Activated effector memory CD4-positive, alpha-beta T cell treated with anti-CD3 and anti-CD28 coated beads, Interleukin-2, amount 50 U/mL, for 16 hours (primary cell): ENCODE measurements around the gene UTP20.

Experiments
- DNase-seq: peaks from one replicate; pipeline ENCODE4 v3.0.0-alpha.2; 2020

UTP20 gene

DNA sequence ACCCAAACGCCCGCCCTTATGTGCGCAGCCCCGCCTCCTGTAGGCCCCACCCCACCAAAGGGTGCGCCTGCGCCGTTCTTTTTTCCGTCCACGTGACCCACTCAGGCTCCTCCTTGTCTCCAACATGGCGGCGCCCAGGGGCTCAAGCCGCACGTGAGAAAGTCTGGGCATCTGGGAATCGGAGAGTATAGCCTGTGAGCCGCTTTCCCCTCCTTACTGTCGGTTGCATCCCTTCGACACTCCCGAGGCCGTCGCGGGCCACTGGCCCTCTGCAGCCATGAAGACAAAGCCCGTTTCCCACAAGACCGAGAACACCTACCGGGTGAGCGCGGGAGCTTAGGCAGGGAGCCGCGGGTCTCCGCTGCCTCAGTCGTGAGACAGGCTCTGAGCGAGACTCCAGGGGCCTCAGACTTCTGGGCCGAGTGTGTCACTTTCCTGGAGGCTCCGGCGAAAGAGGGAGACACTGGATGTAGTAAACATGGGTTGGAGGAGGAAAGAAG, at the start of gene UTP20:
TSS of gene UTP20 (plus strand) at position 100 of the 500 bp plus-strand sequence. CDS start at position 278, 178 bp downstream.
- peak; percentile 97 for DNase-seq

- DNase-seq, result no peak
Measured at GRCh38 chr12:101230547-101230946, 49.4 kb upstream of the UTP20 start.

GRCh38 chr12:101231636-101232035, 48.3 kb upstream of the UTP20 start:
- DNase-seq, result no peak

DNA sequence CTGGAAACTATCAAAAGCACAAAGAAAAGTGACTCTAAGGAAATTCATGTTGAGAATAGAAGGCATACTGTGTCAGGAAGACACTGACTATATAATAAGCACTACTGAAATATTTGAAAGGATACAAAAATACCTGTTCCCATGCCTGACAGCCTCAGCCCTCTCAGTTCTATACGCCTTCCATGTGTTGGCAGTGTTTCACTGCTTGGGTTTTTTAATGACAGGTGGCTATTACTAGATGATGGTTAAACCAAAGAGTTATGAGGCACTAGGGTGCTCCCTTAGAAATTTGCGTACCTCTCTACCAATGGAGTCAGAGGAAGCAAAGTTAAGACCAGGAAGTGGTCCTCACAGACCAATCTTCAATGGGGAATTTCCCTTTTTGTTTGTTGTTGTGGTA, 44.2 kb upstream of the UTP20 start:
- no peak for DNase-seq

GRCh38 chr12:101238306-101238705, 41.6 kb upstream of the UTP20 start:
- DNase-seq, result no peak

DNA sequence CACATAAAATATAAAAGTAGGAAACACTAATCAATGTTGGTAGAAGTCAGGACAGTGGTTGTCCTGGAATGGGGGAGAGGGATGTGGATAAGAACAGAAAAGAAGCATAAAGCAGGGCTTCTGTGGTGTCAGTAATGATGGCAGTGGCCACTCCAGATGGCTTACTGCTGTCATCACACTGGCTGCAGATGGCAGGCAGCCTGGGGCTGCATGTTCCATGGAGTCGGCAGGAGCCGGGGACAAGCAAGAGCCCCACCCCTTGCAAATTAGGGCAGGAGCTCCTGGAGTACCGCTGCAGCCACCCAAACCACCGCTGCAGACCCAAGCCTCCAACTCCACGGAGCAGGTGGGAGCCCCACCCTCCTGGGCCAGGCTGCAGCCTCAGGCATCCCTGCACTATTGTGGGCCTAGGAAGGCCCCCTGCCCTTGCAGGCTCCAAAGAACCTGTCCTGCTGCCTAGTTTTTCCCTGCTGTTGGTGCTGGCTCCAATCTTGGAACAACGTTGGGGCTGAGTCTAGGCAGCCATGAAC, 41.0 kb upstream of the UTP20 start:
- no peak for DNase-seq

- no peak for DNase-seq
Measured at GRCh38 chr12:101243074-101243473, 36.8 kb upstream of the UTP20 start.

DNA sequence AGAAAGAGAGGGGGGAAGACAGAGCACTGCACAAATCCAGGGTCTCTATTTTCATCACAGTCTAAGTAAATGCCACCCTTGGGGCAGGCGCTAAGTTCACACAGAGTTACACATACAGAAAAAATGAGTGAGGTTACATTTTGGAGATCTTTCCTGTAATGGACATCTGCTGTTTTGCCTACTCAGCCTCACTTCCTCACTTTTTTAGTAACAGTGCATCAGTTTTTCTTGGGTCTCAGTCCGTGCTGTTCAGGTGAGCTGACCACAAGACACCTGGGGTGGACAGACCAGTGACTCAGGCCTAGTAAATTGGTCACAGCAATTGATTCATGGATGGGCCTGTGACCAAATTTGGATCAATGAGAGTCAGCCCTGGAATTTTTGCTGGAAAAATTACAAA, 36.3 kb upstream of the UTP20 start:
- no peak for DNase-seq

GRCh38 chr12:101256266-101256665, 23.6 kb upstream of the UTP20 start:
- no peak for DNase-seq

GRCh38 chr12:101257357-101257756, 22.5 kb upstream of the UTP20 start:
- no peak for DNase-seq

DNA sequence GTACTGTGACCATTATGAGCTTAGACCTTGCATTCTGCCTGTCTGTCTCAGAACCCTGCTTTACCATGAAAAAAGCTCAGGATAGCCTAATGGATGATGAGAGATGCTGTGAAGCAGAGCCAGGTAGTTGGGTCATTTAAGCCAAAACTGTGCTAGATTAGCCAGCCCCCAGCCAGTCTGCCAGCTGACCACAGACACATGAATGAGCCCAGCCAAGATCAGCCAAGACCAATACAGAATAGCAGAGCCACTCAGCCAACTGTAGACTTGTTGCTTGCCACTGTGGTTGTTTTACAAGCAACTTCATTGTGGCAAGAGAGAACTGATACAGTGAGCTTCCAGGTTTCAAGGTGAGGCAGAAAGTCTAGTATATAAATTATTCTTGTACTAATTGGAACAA, 12.8 kb upstream of the UTP20 start:
- no peak for DNase-seq

DNA sequence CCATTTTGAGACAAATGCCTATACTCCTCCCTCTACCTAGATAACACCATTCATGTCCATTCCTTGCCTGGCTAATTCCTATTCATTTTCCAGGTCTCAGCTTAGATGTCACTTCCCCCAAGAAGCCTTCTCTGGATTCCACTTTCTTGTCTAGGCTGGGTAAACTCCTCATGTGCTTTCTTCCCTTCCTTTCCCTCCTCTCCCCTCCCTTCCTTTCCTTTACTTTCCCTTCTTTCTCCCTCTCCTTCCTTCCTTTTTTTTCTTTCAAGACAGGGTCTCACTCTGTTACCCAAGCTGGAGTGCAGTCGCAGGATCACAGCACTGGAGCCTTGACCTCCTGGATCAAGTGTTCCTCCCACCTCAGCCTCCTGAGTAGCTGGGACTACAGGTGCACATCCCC, 3.5 kb upstream of the UTP20 start:
- no peak for DNase-seq

DNA sequence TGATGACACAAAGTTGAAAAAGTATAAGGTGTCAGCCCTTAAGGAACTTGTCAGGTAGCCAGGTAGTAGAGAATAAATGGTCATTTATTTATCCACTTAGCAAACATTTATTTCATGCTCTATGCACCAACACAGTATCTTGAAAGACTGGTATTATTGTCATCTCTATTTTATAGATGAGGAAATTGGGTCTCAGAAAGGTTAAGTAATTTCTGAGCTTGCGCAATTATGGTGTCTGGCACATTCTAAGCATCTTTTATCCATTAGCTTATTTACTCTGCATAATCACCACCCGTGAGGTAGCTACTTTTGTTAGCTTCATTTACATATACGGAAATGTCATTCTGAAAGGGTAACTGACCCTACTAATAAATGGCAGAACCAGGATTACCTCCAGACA, 2.5 kb upstream of the UTP20 start:
- DNase-seq, result no peak

GRCh38 chr12:101287357-101287756, 7.5 kb downstream of the UTP20 start:
- DNase-seq, result no peak

DNA sequence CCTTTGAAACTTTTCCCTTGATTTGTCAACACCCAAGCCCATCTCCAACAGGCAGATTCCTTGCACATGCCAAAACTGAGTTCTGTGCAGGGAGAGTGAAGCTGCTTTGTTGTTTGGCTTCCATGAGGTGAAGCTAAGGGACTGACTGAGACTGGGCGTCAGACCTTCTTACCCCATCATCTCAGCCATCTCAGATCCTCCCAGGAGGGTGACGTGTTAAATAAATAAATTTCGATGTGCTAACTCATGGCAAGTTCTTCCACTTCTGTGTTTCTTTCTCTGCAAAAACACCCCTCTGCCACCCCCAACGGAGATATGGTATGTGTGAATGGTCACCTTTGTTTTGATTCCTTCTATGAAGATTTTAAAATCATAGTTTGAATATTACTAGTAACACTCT, 17.8 kb downstream of the UTP20 start:
- DNase-seq, result no peak

DNA sequence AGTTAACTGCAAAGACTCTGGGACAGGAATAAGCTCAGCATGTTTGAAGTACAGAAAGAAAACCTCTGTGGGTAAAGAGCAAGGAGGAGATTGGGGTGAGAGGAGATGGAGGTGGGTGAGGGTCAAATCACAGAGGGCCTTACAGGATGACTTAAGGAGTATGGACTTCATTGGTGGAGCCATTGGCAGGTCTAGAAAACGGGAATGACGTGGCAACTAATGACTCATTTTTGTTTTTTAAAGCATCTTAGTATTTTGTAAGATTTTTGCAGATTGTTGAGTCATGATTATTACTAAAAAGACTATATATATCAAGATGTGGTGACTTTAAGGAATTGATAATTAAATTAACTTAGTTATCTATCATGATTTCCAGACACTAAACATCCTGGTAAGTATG, 18.5 kb downstream of the UTP20 start:
- DNase-seq, result no peak

- DNase-seq, result no peak
Measured at GRCh38 chr12:101299346-101299745, 19.4 kb downstream of the UTP20 start.

DNA sequence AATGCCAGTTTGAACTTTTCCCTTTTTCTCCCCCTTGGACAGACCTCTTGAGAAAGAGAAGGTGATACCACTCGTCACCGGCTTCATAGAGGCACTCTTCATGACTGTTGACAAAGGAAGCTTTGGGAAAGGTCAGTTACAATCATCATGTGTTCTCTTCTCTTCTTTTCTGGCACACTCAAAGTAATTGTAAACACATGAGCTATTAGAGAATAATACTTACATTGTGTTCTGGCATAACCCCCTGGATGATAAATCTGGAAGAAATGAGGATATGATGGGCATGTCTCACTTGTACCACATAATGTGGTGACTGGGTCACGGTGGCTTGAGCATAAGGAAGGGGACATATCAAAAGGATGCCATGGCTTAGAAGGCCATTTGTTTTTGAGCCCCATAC, 20.0 kb downstream of the UTP20 start:
- DNase-seq, result no peak

- DNase-seq, result no peak
Measured at GRCh38 chr12:101302741-101303140, 22.8 kb downstream of the UTP20 start.

DNA sequence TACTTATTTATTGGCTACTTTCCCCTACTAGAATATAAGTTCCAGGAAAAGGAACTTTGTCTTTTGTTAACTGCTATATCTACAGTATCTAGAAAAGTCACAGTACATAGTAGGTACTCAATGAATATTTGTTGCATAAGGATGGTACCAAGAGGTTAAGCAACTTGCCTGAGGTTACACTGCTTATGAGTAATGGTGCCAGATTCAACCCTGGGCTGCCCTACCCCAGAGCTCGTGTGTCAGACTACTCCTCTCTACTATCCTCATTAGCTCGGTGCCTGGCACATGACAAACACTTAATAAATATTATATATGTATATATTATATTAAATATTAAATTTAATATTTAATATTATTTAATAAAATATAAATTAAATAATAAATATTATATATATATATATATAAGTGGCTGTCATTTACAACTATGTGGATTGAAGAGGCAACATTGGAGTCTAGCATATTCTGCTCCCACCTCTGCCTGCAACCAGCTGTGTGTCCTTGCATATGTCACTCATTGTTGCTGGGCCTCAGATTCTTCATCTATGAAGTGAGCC, 25.4 kb downstream of the UTP20 start:
- DNase-seq, result no peak

- DNase-seq, result no peak
Measured at GRCh38 chr12:101305794-101306193, 25.9 kb downstream of the UTP20 start.

GRCh38 chr12:101322480-101322879, 42.6 kb downstream of the UTP20 start:
- no peak for DNase-seq

DNA sequence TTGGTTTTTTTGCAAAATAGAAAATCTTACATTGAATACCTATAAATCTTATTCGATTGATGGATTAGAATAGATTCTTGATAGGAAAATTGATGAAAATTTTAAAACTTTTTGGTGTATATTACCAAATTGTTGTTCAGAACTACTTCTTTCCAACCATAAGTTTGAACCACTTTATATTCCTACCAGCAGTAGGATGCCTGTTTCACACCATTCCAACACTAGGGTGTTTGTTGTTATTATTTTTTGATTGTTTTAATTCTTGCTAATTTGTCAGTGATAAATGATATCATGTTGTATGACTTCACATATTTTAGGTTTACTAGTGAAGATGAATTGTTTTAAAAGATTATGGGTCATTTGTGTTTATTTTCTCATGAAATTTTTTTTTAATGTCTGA, 43.4 kb downstream of the UTP20 start:
- DNase-seq, result no peak

DNA sequence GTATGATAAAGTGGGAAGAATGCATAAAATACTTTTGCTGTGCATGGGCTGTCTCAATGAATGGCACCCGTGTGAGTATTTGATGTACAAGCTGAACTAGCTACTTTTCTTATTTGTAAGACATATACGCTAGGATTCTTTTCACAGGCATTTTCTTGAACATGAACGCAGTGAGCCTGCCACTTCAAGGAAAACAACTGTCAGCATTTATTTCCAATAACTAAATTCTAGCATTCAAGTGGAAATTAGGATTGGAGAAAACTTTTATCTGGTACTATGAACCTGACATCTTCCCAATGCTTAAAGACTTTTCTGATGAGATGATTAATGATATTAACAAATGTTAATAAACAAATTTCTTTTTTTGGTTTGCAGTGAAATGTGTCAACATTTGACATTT, 45.7 kb downstream of the UTP20 start:
- DNase-seq, result no peak

GRCh38 chr12:101327051-101327450, 47.1 kb downstream of the UTP20 start:
- no peak for DNase-seq
